Ramos (cell line): ENCODE measurements around the gene TAF12.
"Not testable (repeated sequence)": the region's sequence is repeated elsewhere in the genome, so short reads cannot be mapped to it uniquely, and the experiment has no call there.

Experiments
- in situ Hi-C: fragments of 300-500 bp; cut with MboI; formaldehyde crosslinking; loops from one replicate; pipeline ENCODE4 v1.14.3; 2022; ENCODE audit warnings: low sequenced_read_pairs; ENCODE audit not compliant: unreplicated experiment

The TAF12 gene

GRCh38 chr1:28591708-28592320 is 51.1 kb downstream of the TAF12 start, which contains the start of gene RAB42:
TSS of gene RAB42 (plus strand) at chr1:28592265. CDS start at chr1:28592512, 247 bp downstream.
- in situ Hi-C loops: no loop called here

- in situ Hi-C loops: not testable (repeated sequence)
Measured at GRCh38 chr1:28586585-28587391, 56.1 kb downstream of the TAF12 start.

- in situ Hi-C loops: no loop called here
Measured at GRCh38 chr1:28582248-28582615, 60.6 kb downstream of the TAF12 start.

- in situ Hi-C loops: no loop called here
Measured at GRCh38 chr1:28581531-28582247, 61.2 kb downstream of the TAF12 start.

- in situ Hi-C loops: no loop called here
Measured at GRCh38 chr1:28580722-28581530, 61.9 kb downstream of the TAF12 start.

GRCh38 chr1:28579401-28579800 is 63.5 kb downstream of the TAF12 start:
- in situ Hi-C loops: no loop called here

GRCh38 chr1:28578696-28579218 is 64.1 kb downstream of the TAF12 start:
- in situ Hi-C loops: no loop called here

GRCh38 chr1:28577738-28578536 is 64.9 kb downstream of the TAF12 start:
- in situ Hi-C loops: no loop called here

GRCh38 chr1:28577052-28577678 is 65.7 kb downstream of the TAF12 start:
- in situ Hi-C loops: no loop called here

- in situ Hi-C loops: no loop called here
Measured at GRCh38 chr1:28573564-28573963, 69.3 kb downstream of the TAF12 start.

GRCh38 chr1:28572891-28573290 is 70.0 kb downstream of the TAF12 start:
- in situ Hi-C loops: not testable (repeated sequence)

GRCh38 chr1:28571911-28572310 is 71.0 kb downstream of the TAF12 start:
- in situ Hi-C loops: no loop called here

- in situ Hi-C loops: no loop called here
Measured at GRCh38 chr1:28566931-28567330, 75.9 kb downstream of the TAF12 start.

GRCh38 chr1:28565726-28566125 is 77.1 kb downstream of the TAF12 start:
- in situ Hi-C loops: no loop called here

GRCh38 chr1:28565040-28565439 is 77.8 kb downstream of the TAF12 start:
- in situ Hi-C loops: no loop called here

- in situ Hi-C loops: no loop called here
Measured at GRCh38 chr1:28564310-28564709, 78.6 kb downstream of the TAF12 start.

- in situ Hi-C loops: no loop called here
Measured at GRCh38 chr1:28560886-28561285, 82.0 kb downstream of the TAF12 start.
